GM12865 (cell line): ENCODE measurements around the gene NISCH.

ENCODE experiments used
- DNase-seq: peaks from one replicate; pipeline ENCODE4 v3.0.0; 2010; ENCODE audit warnings: low read depth
- H3K4me3 ChIP-seq: 2 replicates; pipeline ENCODE4 v1.5.1; 2011; ENCODE audit warnings: mild to moderate bottlenecking, low read depth, low read length, control low read depth
- CTCF ChIP-seq: IDR thresholded peaks from 2 replicates; pipeline ENCODE4 v1.5.1; 2011; ENCODE audit warnings: low read length, control low read depth, low read depth, inconsistent platforms; ENCODE audit not compliant: insufficient read depth; ENCODE audit errors: missing control alignments

The NISCH gene

GRCh38 chr3:52458770-52459545 lies 3.6 kb downstream of the NISCH start:
- no peak for DNase-seq
- TF ChIP-seq CTCF = no peak
- no peak overlapping the region for H3K4me3 ChIP-seq

- TF ChIP-seq CTCF = no peak
- no peak overlapping the region for H3K4me3 ChIP-seq
- no peak for DNase-seq
Measured at GRCh38 chr3:52461874-52462273, 6.5 kb downstream of the NISCH start.

GRCh38 chr3:52463416-52463815 lies 8.0 kb downstream of the NISCH start:
- TF ChIP-seq CTCF = no peak
- no peak overlapping the region for H3K4me3 ChIP-seq
- no peak for DNase-seq

- DNase-seq = no peak
- no peak for TF ChIP-seq CTCF
Measured at GRCh38 chr3:52468336-52468735, 12.9 kb downstream of the NISCH start.

GRCh38 chr3:52469001-52469400 lies 13.6 kb downstream of the NISCH start:
- TF ChIP-seq CTCF = no peak
- no peak for DNase-seq
- no peak overlapping the region for H3K4me3 ChIP-seq

More at GRCh38 chr3:52468336-52468735, 12.9 kb downstream of the NISCH start:
- H3K4me3 ChIP-seq = no peak overlapping the region

- TF ChIP-seq CTCF = no peak
- H3K4me3 ChIP-seq = no peak overlapping the region
- no peak for DNase-seq
Measured at GRCh38 chr3:52470920-52471319, 15.5 kb downstream of the NISCH start.
